NAMALWA (cell line): Measurements from ENCODE around the gene ATL2.
"Not testable (repeated sequence)": the region's sequence is repeated elsewhere in the genome, so short reads cannot be mapped to it uniquely, and the experiment has no call there.

Experiments used
- DNase-seq: peaks from one replicate; pipeline ENCODE4 v3.0.0-alpha.2; 2015; ENCODE audit warnings: low spot score

ATL2 gene

GRCh38 chr2:38327580-38327979 is 49.5 kb downstream of the ATL2 start:
- no peak for DNase-seq

DNA sequence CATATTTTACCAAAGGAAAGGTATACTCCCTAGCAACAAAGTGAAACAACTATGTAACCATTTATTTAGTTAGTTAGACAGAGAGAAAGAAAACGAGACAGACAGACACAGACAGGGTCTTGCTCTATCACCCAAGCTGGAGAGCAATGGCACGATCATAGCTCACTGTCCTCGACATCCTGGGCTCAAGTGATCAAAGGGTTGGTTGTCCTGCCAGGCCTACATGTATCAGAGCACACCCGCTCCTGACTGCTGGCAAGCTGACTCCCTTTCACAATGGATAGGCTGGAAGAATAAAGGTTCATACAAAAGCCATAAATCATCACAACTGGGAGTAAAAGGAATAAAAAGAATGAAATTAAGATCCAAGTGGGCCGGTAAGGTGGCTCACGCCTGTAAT is 53.5 kb downstream of the ATL2 start:
- no peak for DNase-seq

DNA sequence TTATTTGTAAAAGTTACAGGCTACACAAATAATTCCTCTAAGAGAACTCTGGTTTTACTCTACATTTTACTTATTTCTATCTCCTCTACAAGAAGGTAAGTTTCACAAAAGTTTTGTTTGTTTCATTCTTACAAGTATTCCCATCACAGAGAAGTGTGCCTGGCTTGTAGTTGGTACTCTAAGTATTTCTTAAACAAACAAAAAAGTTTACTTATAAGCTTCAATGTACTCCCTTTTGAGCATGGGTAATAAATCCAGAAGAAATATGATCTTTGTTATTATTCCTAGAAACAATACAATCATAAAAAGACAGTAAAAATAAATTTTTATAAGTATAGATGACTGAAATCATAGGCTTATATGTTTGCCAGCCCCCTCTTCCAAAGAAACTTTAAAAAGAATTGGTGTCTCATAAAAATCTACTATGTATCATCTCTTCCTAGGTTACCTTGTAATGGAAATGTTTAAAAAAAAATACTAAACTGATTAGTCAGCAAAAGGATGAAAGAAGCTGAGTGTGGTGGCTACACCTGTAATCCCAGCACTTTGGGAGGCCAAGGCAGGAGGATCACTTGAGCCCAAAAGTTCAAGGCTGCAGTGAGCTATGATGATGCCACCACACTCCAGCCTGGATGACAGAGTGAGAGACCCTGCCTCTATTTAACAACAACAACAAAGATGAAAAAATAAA is 54.7 kb downstream of the ATL2 start:
- no peak for DNase-seq

- not testable (repeated sequence) for DNase-seq
These were observed 57.8 kb downstream of the ATL2 start for GRCh38 chr2:38319240-38319639.

GRCh38 chr2:38317725-38318124 is 59.3 kb downstream of the ATL2 start:
- no peak for DNase-seq

GRCh38 chr2:38315707-38316333 is 61.3 kb downstream of the ATL2 start:
- peak; percentile 69 for DNase-seq

DNA sequence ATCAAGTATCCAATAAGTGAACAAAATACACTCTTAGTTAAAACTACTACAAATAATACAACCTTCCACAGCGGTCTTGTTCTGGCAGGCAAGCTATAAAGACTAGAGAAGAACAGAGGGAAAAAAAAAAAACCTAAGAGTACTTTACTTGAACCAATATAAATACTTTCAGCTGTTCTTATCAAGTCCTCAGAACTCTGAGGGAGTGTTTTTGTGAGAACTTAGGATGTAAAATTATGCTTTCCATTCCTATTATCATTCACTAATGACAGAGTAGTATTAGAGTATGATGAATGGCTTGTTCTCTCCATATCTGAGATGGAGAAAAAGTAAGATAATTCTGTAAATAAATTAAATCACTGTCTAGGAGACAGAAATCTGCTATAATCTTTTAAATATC is 68.3 kb downstream of the ATL2 start:
- no peak for DNase-seq

DNA sequence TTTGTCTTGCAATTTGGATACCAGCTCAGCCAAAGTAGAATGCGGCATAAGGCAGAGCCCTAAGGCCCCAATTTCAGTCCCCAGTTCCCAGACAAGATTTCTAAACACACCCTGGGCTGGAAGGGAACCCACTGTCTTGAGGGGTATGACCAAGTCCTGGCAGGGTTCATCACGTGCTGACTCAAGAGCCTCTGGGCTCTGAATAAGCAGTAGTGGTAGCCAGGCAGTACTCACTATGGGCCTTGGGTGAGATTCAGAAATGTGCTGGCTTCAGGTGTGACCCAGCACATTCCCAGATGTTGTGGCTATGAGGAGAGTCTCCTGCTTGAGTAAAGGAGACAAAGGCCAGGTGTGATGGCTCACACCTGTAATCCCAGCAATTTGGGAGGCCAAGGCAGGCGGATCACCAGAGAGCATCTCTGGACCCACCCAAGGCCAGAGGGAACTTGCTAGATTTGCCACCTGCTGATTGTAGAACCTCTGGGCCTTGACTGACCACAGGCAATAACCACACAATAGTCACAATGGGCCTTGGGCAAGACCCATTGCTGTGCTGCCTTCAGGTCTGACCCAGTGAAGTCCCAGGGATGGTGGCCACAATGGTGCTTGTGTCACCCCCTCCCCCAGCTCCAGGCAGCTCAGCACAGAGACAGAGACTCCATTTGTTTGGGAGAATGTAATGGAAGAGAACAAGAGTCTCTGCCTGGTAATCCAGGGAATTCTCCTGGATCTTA is 74.9 kb downstream of the ATL2 start:
- DNase-seq, result no peak

DNA sequence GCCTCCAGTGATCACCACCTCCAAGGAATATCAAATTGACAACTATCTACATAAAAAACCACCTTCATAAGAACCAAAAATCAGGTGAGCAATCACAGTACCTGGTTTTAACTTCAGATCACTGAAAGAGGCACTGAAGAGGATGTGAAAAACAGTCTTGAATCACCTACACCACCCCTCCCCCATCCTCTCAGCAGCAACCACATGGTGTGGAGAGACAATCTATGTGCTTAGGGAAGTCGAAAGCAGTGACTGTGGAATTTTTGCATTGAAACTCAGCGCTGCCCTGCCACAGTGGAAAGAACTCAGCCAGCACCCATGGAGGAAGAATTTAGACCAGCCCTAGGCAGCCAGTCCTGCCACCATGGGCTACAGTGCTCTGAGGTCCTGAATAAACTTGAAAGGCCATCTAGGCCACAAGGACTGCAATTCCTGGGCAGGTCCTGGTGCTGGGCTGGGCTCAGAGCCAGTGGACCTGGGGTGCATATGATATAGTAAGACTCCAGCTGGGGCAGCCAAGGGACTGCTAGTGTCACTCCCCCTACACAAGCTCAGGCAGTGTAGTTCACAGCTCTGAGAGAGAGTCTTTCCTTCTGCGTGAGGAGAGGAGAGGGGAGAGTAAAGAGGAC is 75.6 kb downstream of the ATL2 start:
- DNase-seq, result no peak

DNA sequence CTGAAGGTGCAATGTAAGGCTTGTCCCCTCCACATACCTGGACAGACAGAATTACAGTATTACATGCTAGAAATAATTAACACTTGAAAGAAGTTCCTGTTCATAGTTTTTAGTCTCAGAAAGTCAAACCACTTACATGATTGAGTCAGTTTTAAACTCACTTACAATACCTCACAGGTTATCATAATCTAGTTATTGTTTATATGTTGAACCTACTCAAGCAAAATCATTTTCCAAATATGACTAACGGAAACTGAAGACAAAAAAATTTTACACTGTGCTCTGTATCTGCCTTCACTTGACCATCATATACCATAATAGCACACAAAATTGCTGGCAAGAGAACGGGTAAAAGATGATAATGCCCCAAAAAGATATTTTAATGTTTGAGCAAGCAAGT is 78.5 kb downstream of the ATL2 start:
- DNase-seq, result no peak

DNA sequence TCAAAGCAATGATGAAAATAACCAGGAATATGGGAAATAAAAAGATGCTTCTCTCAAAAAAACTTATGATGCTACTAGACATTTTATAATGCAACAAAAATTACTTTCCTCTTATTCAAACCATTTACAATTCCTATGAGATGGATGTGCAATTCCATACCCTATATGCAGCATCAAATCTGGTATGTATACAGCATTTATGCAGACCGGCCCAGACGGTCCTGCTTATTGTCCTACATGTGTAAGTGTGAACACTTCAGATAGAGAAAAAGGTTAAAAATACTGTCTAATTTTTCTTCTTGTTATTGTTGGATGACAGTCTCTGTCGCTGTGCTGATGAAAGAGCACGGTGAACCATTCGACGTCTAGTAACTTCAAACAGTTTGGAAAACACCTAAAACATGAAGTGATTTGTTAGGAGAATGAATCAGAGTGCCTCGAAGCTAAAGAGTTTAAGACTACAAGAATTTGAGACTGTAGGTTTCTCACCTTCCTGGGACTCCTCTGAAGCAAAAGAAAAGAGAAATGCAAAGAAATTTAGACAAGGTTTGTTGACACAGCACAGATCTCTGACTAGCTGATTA is 80.8 kb downstream of the ATL2 start:
- DNase-seq, result no peak

- no peak for DNase-seq
These were observed 82.5 kb downstream of the ATL2 start for GRCh38 chr2:38294597-38294996.

DNA sequence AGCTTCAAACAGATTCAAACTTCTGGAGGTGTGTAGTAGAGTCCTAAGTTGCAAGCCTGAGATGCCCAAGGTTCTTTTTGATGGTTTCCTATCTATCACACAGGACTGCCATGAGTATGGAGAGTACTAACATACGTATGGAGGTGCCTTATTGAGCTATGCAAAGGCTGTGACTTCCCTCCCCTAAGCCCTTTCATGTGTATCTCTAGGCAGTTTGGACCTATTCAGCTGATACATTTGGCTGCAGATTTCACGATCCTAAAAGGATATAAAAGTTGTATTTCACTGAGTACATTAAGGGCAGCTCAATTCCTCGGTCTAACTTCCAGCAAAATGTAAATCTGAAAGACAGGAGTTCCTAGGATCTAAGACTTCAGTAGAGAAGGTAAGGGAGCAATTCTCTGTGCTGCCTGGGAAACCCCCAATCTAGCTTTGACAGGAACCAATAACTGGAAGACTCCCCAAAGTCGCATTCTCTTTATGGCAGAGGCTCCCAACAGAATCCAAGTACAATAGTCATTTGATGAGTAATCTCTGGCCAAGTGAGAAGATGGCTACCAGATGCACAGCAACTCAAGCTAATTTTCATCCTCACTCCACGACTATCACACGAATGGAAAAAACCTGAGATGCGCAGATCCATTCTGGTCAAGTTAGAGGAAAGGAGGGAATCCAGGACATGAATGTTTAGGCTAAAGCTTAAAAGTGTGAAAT is 83.8 kb downstream of the ATL2 start:
- DNase-seq, result no peak

- no peak for DNase-seq
These were observed 86.7 kb downstream of the ATL2 start for GRCh38 chr2:38290332-38290731.

GRCh38 chr2:38284971-38285370 is 92.1 kb downstream of the ATL2 start:
- no peak for DNase-seq

DNA sequence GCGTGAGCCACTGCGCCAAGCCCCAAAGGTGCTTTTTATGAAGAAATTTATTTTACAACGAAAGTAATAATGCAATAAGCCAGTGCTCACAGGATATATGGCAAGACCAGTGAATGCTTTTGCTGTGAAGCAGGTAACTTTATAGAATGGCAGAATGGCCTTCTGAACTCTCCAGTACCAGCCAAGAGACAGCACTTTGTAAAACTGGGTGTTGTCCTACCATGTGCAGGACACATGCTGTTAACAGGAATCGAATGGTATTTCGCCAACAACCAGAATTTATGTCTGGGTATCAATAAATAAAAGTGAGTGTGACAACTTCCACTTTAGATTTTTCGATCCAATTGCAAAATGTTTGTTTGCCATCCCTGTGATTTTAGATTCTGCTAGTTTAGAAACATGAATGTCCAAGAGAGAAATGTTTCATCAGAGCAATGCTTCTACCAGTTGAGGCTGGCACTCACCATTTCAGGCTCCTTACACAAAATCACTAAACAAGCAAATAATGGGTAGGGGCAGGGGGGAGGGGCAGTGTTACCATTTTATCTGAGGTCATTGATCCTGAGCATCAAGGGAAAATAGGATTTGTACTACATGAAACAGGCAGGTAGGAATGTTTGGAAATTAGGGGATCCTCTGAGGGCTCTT is 95.9 kb downstream of the ATL2 start:
- DNase-seq, result no peak

DNA sequence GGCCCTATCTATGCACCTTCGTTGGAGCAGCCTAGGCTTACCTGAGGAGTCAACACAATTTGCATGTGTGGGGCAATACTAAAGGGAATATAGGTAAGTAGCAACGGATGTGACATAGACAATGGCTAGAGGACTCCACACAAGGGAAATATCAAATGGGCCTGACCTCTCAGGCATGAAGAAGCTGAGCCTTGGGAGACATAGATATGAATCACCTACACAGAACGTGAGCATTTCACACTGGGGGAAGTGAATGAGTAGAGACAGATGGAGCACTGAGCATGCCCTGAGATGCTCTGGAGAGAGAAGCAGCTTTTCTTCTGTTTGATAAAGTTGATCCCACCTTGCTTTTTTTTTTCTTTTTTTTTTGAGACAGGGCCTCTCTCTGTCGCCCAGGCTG is 97.9 kb downstream of the ATL2 start:
- no peak for DNase-seq

- not testable (repeated sequence) for DNase-seq
These were observed 99.0 kb downstream of the ATL2 start for GRCh38 chr2:38278117-38278438.

DNA sequence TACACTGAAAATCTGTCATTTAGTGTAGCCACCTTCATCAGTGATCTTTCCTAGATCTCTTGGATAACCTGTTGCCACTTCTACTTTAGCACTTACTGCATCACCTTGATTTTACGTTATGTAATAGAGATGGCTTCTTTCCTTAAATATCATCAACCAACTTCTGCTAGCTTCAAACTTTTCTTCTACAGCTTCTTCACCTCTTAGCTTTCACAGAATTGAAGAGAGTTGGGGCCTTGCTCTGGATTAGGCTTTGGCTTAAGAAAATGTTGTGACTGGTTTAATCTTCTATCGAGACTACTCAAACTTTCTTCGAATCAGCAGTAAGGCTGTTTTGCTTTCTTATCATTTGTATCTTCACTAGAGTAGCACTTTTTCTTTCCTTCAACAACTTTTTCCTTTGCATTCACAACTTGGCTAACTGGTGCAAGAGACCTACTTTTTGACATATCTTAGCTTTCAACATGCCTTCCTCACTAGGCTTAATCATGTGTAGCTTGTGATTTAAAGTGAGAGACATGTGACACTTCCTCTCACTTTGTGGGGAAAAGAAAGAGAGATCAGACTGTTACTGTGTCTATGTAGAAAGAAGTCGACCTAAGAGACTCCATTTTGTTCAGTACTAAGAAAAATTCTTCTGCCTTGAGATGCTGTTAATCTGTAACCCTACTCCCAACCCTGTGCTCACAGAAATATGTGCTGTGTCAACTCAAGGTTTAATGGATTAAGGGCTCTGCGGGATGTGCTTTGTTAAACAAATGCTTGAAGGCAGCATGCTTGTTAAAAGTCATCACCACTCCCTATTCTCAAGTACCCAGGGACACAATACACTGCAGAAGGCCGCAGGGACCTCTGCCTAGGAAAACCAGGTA is 99.6 kb downstream of the ATL2 start:
- DNase-seq, result no peak
